Loucy (cell line): ENCODE results near the gene VANGL2.

Experiments
- H2AFZ ChIP-seq: fragments of 200-600 bp; sonication (generic); 2 replicates; pipeline ENCODE4 v1.6.0; 2016; ENCODE audit warnings: antibody characterized with exemption, mild to moderate bottlenecking, low read length, moderate library complexity
- H3F3A ChIP-seq: fragments of 200-600 bp; 2 replicates; pipeline ENCODE4 v1.6.0; 2016; ENCODE audit warnings: antibody characterized with exemption, low read depth, mild to moderate bottlenecking
- H3K27me3 ChIP-seq: fragments of 200-600 bp; sonication (generic); 2 replicates; pipeline ENCODE4 v1.6.1; 2014; ENCODE audit warnings: low read length, mild to moderate bottlenecking; ENCODE audit not compliant: insufficient read depth, poor library complexity, severe bottlenecking
- H3K36me3 ChIP-seq: fragments of 200-600 bp; sonication (generic); 2 replicates; pipeline ENCODE4 v1.6.1; 2016; ENCODE audit warnings: low read length; ENCODE audit not compliant: insufficient read depth
- H3K4me1 ChIP-seq: fragments of 200-600 bp; sonication (generic); 2 replicates; pipeline ENCODE4 v1.5.1; 2014; ENCODE audit warnings: low read length, mild to moderate bottlenecking; ENCODE audit not compliant: insufficient read depth, poor library complexity, severe bottlenecking
- H3K4me2 ChIP-seq: fragments of 200-600 bp; sonication (generic); 2 replicates; pipeline ENCODE4 v1.6.0; 2014; ENCODE audit warnings: antibody characterized with exemption, low read length, low read depth, mild to moderate bottlenecking; ENCODE audit not compliant: poor library complexity, severe bottlenecking
- H3K4me3 ChIP-seq: fragments of 200-600 bp; sonication (generic); 2 replicates; pipeline ENCODE4 v1.5.1; 2014; ENCODE audit warnings: low read length, mild to moderate bottlenecking, mixed read lengths; ENCODE audit not compliant: poor library complexity, severe bottlenecking
- H3K79me2 ChIP-seq: fragments of 200-600 bp; sonication (generic); 2 replicates; pipeline ENCODE4 v1.6.1; 2014; ENCODE audit warnings: low read length; ENCODE audit not compliant: insufficient read depth
- H3K9ac ChIP-seq: fragments of 200-600 bp; sonication (generic); 2 replicates; pipeline ENCODE4 v1.6.0; 2014; ENCODE audit warnings: mild to moderate bottlenecking, low read depth, low read length, moderate library complexity; ENCODE audit not compliant: poor library complexity, severe bottlenecking
- H3K9me2 ChIP-seq: fragments of 200-600 bp; sonication (generic); replicated peaks from 2 replicates; pipeline ENCODE4 v1.6.1; 2016; ENCODE audit warnings: low read depth, low read length, mixed read lengths
- H3K9me3 ChIP-seq: fragments of 200-600 bp; sonication (generic); 2 replicates; pipeline ENCODE4 v1.6.1; 2014; ENCODE audit warnings: mild to moderate bottlenecking, antibody characterized with exemption, low read length, low read depth; ENCODE audit not compliant: insufficient read depth
- H4K20me1 ChIP-seq: fragments of 200-600 bp; sonication (generic); 2 replicates; pipeline ENCODE4 v1.6.0; 2014; ENCODE audit warnings: antibody characterized with exemption, low read length, mild to moderate bottlenecking; ENCODE audit not compliant: insufficient read depth, poor library complexity, severe bottlenecking
- CTCF ChIP-seq: fragments of 200-600 bp; sonication (generic); conservative IDR thresholded peaks from 2 replicates; pipeline ENCODE4 v1.5.1; 2014; ENCODE audit warnings: mild to moderate bottlenecking, antibody characterized with exemption, low read length
- EZH2phosphoT487 ChIP-seq: fragments of 200-600 bp; IDR thresholded peaks from 2 replicates; pipeline ENCODE4 v1.6.1; 2018; ENCODE audit warnings: antibody characterized with exemption, mild to moderate bottlenecking, moderate library complexity, borderline replicate concordance

The VANGL2 gene

DNA sequence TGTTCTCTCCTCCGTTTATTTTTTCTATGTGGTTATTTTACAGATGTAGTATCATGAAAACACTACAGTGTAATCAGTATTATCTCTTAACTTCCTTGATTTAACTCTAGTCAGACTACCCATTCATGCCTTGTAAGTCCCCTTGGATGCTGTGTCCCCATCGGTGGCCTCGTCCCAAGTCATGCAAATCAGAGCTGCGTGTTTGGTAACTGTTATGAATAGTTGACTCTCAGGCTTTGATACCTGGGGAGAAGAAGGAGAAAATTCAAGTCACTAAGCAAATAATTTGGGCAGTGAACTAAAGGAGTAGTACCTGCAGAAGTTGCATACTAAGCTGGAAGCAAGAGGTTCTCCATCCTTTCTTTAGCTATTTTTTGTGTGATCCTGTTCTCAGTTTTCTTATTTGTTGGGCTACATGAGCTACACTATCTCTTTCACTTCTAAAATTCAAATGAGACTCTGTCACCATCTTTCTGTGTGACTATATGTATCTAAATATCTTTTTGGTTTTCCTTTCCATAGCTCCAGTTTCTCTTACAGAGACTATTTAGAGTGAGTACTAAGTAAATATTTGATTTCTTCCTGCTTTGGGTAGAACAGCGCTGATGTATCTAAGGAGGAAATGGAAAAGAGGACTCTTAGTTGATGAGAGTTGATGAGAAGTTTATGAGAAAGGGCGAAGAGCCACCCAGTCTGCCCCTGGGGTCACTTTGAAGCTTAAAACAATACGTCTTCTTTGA lies 50.9 kb downstream of the VANGL2 start:
- H3K27me3 ChIP-seq: no peaks in the 10 kb centered on the region
- H4K20me1 ChIP-seq: no peaks in the 10 kb centered on the region
- no peaks in the 10 kb centered on the region for H3F3A ChIP-seq
- no peak overlapping the region for H3K4me2 ChIP-seq
- H3K9me2 ChIP-seq: no peaks in the 10 kb centered on the region
- H3K9me3 ChIP-seq: no peaks in the 10 kb centered on the region
- no peaks in the 10 kb centered on the region for H3K36me3 ChIP-seq
- H3K9ac ChIP-seq: no peak overlapping the region
- H2AFZ ChIP-seq: peak overlapping the region; percentile 44; the same call in 1 of the 2 replicates
- H3K79me2 ChIP-seq: no peaks in the 10 kb centered on the region
- no peak overlapping the region for H3K4me3 ChIP-seq
- peaks cover 17% of the 10 kb centered on the region for H3K4me1 ChIP-seq
- TF ChIP-seq CTCF (no peak), EZH2phosphoT487 (no peak)

DNA sequence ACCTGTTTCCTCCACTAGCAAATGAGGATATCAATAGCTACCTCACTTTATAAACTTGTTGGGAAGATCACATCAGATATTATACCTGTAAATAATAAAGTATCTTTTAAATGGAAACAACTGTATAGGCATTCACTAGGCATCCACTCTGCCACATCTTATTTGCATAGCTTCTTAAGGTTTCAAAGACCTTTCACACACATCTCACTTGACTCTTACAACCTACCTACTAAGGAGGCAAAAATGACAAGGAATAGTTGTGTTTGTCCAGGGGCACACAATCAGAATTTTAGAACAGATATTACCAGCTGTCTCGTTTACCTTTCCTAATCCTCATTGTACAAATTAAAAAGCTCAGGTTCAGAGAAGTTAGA lies 51.5 kb downstream of the VANGL2 start:
- Histone ChIP-seq H3K36me3 (no peaks in the 10 kb centered on the region), H3K27me3 (no peaks in the 10 kb centered on the region), H3K79me2 (no peaks in the 10 kb centered on the region), H3K4me2 (no peak overlapping the region), H3K9ac (no peak overlapping the region), H3K4me3 (no peak overlapping the region), H3K9me3 (no peaks in the 10 kb centered on the region), H2AFZ (peak overlapping the region; percentile 44; the same call in 1 of the 2 replicates), H3K9me2 (no peaks in the 10 kb centered on the region), H3K4me1 (peaks cover 11% of the 10 kb centered on the region), H3F3A (no peaks in the 10 kb centered on the region), H4K20me1 (no peaks in the 10 kb centered on the region)
- TF ChIP-seq CTCF (no peak), EZH2phosphoT487 (no peak)

DNA sequence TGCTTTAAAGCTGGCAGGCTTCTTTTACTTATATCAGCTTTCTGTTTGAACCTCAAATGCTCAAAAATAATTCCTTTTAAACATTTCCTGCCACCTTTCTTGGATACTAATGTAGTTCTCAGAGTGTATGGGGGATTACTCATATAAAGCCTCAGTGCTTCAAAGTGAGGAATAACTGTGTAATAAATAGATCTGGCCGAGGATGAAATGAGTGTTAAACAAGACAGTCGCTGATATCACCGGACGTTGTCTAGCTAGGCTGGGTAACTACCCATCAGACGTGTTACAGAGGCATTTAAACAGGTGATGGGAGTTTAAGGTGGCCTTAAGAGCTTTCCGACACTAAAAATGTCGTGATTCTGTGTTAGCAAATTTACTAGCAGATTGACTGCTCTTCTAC lies 53.1 kb downstream of the VANGL2 start:
- no peaks in the 10 kb centered on the region for H3F3A ChIP-seq
- H4K20me1 ChIP-seq: no peaks in the 10 kb centered on the region
- H3K4me1 ChIP-seq: no peaks in the 10 kb centered on the region
- TF ChIP-seq EZH2phosphoT487 (no peak), CTCF (no peak)
- no peaks in the 10 kb centered on the region for H3K36me3 ChIP-seq
- H3K79me2 ChIP-seq: no peaks in the 10 kb centered on the region
- no peak overlapping the region for H2AFZ ChIP-seq
- H3K4me3 ChIP-seq: no peak overlapping the region
- H3K9me2 ChIP-seq: no peaks in the 10 kb centered on the region
- no peak overlapping the region for H3K9ac ChIP-seq
- no peaks in the 10 kb centered on the region for H3K27me3 ChIP-seq
- no peak overlapping the region for H3K4me2 ChIP-seq
- no peaks in the 10 kb centered on the region for H3K9me3 ChIP-seq
